Ovary (tissue), 3 donors: ENCODE results near the gene ABCC11.

ENCODE experiments used
- EP300 ChIP-seq: sonication (generic); formaldehyde crosslinking; IDR thresholded peaks from one replicate; pipeline ENCODE4 v1.6.1; 2017; ENCODE audit warnings: antibody characterized with exemption
- POLR2A ChIP-seq: fragments of 450-650 bp; IDR thresholded peaks from one replicate; pipeline ENCODE4 v1.6.1; 2017; ENCODE audit warnings: antibody characterized with exemption, mild to moderate bottlenecking, moderate library complexity
- TF ChIP-seq, protein P1 (sequence below), 3 donors: fragments of 450-650 bp in 2 of 3; fragments of 200-600 bp in 1 of 3; IDR thresholded peaks; one replicate each; pipeline versions ENCODE4 v1.5.1 to v1.8.0; 2016 to 2022; ENCODE audit warnings: antibody characterized with exemption in 3 of 3, mild to moderate bottlenecking in 1 of 3
- donor health status: DM: no; HTN: no; CAD: no.

DNA sequence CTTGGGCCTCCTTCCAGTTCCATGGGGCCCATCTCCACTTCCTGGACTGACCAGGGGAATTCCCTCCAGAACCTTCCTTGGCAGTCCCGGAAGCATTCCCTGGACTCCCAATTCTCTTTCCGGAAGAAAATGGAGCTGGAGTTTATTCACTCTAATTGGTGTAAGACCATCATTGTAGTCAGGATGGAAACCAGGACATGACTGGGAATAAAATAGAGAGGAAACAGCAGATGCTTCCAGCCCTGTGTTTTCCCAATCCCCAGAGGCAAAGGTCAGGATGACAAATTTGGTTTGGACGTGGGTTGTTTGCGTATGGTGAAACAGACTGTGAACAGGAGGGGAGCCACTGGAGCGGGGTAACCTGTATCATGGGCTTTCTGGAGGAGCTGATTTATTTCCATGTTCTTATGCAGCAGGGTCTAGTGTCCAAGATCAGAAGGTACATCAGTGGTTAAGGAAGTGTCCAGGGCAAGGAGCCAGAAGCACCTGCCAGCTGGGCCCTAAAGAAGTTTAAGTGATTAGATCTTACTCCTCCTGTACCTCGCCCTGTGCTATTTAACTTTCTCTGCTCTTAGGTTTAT is 11.7 kb downstream of the ABCC11 start:
- TF ChIP-seq, protein P1, sequence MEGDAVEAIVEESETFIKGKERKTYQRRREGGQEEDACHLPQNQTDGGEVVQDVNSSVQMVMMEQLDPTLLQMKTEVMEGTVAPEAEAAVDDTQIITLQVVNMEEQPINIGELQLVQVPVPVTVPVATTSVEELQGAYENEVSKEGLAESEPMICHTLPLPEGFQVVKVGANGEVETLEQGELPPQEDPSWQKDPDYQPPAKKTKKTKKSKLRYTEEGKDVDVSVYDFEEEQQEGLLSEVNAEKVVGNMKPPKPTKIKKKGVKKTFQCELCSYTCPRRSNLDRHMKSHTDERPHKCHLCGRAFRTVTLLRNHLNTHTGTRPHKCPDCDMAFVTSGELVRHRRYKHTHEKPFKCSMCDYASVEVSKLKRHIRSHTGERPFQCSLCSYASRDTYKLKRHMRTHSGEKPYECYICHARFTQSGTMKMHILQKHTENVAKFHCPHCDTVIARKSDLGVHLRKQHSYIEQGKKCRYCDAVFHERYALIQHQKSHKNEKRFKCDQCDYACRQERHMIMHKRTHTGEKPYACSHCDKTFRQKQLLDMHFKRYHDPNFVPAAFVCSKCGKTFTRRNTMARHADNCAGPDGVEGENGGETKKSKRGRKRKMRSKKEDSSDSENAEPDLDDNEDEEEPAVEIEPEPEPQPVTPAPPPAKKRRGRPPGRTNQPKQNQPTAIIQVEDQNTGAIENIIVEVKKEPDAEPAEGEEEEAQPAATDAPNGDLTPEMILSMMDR (IDR thresholded peaks at IDR 0.05) = no peak
- no peak for TF ChIP-seq POLR2A
- no peak for TF ChIP-seq EP300
